NCI-H128 (cell line): ENCODE results near the gene TACC3.

Experiments
- DNase-seq: peaks from one replicate; lab custom pipeline; 2025; ENCODE audit not compliant: unreplicated experiment; lab: John Stamatoyannopoulos, UW

TACC3 gene

GRCh38 chr4:1788254-1788973 lies 67.1 kb downstream of the TACC3 start:
- no peak for DNase-seq

- DNase-seq, result no peak
Observed at GRCh38 chr4:1789552-1789951, 68.2 kb downstream of the TACC3 start.

GRCh38 chr4:1790005-1790404 lies 68.7 kb downstream of the TACC3 start:
- DNase-seq, result no peak

- DNase-seq, result no peak
Observed at GRCh38 chr4:1792158-1792831, 71.0 kb downstream of the TACC3 start.

GRCh38 chr4:1792832-1793495 lies 71.6 kb downstream of the TACC3 start, which contains the start of gene FGFR3:
Gene FGFR3, plus strand, starts transcription at chr4:1793293. Its CDS starts 642 bp downstream, at chr4:1793935.
- DNase-seq, result no peak

- DNase-seq, result no peak
Observed at GRCh38 chr4:1793496-1793840, 72.1 kb downstream of the TACC3 start.

GRCh38 chr4:1793940-1794808 lies 72.9 kb downstream of the TACC3 start:
- no peak for DNase-seq
